DMS53 (cell line): ENCODE data around the gene ATP6AP1.

ENCODE experiments used
- DNase-seq: peaks from one replicate; lab custom pipeline; 2025; lab: John Stamatoyannopoulos, UW

The ATP6AP1 gene

DNA sequence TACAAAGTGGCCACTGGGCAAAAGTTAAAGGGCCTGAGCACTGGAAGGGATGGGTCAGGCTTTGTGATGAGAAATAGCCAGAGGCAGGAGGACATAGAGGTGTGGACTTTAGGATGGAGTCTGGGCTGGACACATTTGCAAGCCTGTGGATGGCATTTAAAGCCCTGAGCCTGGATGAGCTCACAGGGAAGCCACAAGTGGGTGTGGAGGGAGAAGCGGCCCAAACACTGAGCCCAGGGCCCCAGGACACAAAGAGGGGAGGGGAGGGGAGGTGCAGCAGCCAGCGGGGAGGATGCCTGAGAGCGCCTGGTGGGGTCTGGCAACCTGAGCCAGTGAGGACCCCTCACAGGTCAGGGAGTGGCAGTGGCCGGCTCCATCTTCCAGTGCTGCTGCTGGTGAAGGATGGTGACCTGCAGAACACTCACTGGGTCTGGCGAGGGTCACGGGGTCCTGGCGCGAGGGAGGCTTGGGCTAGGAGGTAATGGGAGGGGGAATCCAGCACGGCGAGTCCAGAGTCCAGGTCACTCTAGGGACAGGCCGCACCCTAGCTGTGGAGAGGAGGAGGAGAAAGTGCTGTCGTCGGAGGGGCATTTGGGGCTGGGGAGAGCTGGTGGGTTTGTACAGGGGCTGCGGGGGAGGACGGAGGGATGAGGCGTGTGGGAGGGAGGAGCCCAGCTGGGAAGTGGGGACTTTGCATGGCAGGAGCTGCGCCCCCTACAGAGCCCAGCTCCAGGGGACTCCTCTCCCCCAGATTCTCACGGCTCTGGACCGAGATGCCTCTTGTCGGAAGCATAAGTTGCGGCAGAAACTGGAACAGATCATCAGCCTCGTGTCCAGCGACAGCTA, 43.6 kb downstream of the ATP6AP1 start:
- no peak for DNase-seq

DNA sequence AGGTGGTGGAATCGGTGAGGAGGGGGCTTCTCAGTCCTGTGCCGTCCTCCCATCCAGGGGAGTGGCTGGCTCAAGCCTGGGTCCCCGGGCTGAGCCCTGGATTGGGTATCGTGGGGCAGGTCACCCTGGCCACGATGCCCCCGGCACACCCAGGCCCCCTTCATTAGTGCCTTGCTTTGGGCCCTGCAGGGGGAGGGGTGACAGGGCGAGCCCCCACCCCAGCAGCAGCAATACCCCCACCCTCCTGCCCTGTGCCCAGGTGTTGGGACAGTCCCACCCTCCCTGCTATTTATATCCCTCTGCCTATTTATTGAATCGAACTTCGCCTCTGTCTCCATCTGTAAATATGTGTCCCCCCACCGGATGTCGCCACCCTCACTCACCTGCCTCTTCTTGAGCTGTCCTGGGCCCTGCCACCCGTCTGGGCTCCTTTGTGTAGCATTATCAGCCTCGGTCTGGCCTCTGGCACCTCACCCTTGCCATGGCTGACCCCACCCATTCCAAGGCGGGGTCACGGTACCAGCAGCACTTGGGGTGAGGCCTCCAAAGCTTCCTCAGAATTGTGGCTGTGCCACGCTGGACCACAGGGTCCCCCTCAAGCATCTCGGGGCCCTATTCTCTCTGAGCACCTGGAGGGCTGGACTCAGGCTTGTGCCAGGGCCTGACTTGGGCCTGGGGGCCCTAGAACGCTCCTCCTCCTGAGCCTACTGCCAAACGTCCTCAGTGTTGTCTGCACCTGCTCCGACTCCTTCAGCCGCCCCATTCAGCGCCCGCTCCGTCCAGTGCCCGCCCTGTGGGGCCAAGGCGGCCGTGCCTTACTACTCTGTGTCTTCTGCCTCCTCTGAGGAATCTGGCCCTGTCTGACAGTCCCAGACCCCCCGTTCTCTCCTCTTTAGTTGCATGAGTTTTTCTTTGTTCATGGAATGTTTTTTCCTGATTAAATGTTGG, 44.5 kb downstream of the ATP6AP1 start:
- DNase-seq, result no peak

DNA sequence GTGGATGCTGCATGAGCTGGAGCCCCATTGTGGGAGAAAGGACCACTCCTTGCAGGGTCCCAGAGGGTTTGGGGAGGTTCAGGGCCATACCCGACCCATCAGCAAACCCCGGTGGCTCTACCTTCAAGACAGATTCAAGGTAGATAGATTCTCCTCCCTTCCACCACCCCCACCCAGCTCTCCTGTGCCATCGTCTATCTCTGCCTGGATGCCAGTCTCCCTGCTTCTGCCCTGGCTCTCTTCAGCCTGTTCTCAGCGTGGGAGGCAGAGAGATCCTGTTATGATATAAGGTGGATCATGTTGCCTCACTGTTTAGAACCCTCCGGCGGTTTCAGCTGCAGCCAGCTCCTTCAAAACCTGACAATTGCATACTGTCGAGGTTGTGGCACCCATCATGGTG, 45.2 kb downstream of the ATP6AP1 start:
- no peak for DNase-seq

DNA sequence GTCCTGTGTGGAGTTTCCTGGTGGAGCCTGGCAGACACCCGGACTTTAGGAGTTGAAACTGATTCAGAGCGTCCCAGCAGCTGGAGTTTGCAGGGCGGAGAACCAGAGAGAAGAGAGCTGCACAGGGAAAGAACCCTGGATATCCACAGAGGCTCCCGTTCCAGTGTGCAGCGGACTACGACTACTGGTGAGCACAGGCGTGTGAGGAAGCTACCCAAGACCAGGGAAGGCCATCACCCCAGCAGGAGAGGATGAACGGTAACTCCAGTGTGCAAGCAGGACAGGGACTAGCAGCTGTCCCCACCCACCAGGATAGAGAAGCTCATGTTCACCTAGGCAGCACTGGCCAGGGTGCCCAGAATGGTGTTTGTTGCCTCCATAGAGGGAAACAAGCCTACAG, 48.3 kb downstream of the ATP6AP1 start:
- peak; percentile 35 for DNase-seq

DNA sequence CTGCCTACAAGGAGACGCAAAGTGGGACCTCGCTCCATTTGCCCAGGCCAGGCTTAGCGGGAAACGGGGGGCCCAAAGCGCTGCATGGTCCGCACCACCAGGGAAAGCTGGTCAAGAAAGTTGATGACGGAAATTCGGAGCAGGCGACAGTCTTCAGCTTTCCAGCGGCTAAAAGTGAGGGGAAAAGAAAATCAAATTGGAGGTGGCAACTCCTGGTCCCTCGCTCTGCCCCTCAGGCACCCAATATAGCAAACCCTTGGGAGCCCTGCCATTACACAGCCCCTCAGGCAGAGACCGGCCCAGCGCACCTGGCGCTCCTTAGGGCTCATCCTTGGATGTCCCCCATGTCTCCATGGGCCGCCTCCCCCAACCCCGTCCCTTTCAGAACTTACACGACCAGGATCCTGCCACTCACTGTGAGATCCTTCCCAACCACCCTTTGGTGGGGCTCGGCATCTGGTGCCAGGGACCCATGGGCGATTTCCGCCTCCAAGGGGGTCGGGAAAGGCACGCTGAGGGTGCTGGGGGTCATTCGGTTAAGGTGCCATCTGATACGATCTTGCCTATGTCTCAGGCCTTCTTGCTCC, 49.5 kb downstream of the ATP6AP1 start:
- DNase-seq, result peak; percentile 38

DNA sequence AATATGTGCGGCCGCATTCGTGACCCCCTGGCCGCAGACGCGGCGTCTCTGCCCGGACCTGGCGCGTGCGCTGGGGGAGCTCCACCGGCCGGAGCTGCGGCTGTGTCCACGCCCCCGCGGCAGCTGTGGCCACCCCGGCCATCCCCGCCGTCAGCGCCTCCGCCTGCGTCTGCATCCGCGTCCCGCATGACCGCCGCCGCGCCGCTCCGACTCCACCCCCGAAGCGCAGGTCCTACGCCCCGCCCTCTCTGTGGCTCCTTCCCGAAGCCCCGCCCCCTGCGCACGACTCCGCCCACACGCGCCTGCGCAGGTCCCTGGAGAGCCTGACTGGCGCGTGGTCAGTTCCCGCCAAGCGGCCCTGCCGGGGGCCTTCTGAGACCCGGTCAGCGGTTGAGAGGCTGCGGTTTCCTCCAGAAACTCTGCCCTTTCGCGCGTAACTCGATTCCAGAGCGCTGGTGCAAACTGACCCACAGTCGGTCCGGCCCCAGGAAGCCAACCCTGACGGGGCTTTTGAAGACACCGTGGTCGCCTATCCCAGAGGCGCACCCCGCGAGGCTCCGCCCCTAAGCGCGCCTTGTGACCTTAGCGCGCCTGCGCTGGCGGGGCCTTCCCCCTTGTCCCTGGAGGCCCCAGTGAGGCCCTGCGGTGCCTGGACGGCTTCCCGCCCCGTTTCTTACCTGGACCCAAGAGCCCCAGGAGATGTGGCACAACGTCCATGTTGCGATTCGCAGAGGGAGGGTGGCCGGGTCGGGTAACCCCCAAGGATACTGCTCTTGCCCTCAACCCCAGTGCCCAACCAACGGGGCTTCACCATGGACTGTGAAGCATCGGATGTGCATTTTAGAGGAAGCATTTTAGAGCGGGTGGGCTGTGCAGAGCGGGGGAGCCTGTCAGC, 50.5 kb downstream of the ATP6AP1 start, which contains the start of gene LAGE3:
Gene LAGE3, minus strand, starts transcription at position 554 of the 895 bp plus-strand sequence. Its CDS starts 366 bp downstream, at position 188.
- peak; percentile 95 for DNase-seq

DNA sequence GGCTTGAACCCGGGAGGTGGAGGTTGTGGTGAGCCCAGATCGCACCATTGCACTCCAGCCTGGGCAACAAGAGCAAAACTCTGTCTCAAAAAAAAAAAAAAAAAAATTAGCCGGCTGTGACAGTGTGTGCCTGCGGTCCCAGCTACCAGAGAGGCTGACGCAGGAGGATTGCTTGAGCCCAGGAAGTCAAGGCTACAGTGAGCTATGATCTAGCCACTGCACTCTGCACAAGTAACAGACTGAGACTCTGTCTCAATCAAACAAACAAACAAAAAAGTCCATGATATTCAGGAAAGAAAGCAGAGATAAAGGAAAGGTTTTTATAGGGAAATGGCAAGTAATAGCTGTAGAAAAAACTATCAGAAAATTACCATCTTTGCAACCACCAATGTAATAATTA, 52.7 kb downstream of the ATP6AP1 start:
- no peak for DNase-seq

DNA sequence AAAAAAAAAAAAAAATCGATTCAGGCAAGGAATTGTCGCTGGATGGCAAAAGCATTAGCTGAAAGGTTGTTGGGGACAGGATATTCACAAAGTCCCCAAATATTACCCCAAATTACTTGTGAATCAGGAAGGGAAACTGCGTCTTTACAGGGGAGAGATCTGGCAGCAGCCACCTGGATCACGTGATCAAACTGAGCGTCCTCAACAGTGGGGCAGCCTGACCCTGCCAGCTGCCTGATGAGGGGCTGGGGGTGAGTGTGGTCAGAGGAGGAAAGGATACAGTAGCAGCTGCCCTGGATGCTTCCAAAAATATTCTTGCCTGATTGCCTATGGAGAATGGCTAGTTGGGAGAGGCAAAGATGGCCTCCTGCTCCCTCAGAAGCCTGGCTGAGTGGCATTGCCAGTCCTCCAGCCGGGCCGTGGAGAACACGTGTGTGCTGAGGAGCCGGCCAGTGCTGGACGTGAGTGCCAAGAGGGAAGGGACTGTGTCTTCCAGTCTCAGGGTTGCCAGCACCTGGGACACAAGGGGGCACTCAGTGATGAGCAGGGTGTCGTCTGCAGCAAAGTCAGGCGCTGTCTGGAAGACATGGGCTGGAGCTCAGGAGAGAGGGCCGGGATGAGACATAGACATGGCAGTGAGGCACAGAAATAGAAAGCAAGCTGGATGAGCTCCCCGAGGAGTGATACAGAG, 53.6 kb downstream of the ATP6AP1 start:
- DNase-seq, result no peak

DNA sequence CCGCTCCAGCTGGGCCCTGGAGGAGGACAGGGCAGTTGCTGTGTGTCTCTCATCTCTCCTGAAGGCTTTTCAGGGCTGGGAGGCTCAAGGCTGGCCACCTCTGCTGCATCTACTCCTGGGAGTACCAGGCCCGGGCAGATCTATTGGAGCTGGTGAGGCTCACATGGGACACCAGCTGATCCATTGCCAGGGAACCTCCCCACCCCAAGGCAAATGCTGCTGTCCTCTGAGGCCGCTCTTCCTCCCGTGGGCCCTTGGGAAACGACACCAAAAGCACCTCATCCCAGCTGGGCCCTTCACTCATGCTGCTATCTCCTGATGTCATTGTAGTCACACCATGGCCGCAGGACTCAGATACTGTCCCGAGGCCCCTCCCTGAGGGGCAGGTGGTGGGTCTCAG, 54.3 kb downstream of the ATP6AP1 start:
- DNase-seq, result no peak

DNA sequence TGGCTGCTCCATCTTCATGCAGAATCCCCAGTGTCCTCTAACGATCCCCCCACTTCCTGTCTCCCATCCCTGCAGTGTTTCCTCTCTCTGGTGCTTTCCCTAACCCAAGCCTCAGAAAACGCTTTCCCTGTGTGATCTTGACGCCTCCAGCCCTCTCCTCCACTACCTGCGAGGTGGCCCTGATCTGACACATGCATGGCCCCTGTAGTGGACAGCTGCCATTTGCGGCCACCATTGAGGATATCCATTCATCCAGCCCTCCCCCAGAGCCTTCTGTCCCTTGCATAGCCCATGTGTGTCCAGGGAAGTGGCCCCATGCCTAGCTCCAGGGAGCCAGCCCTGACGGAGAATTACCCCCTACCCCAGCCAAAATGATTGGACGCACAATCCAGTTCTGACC, 54.8 kb downstream of the ATP6AP1 start:
- DNase-seq, result no peak

DNA sequence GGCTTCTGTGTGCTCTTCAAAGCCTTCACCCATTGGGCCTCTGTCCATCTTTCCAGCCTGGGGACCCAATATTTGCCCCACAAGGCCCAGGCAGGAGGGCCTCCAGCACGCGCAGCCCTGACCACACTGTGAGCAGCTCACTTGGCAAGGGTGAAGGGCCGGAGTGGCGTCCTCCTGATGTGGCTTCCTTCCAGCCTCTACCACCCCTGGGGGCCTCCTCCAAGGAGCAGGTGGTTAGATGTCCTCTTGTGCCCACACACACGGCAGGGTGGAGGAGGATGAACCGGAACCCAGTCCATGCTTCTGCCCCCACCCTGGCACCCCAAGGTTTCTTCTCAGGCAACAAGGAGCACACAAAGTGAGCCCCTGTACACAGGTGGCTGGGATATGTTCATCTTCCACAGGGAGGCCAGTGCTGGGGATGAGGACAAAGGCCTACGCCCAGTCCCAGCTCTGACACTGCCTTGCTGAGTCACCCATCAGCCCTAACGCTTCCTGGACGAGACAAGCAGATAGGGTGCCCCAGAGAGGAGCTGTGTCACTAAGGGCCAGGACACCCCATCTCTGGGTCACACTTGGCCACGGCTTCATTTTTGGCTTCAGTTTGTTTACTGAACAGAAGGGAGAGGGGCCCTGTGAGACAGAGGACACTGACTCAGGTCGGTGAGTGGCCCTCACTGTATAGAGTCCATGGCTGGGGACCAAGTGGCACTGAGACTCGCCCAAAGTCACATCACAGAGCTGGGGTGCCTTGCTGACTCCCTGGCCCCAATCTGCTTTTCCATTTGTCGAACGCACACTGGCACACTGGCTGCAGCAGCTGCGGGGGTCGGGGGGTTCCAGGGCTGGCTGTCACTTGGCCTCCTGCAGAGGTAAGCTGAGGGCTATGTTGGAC, 56.0 kb downstream of the ATP6AP1 start:
- peak; percentile 34 for DNase-seq

DNA sequence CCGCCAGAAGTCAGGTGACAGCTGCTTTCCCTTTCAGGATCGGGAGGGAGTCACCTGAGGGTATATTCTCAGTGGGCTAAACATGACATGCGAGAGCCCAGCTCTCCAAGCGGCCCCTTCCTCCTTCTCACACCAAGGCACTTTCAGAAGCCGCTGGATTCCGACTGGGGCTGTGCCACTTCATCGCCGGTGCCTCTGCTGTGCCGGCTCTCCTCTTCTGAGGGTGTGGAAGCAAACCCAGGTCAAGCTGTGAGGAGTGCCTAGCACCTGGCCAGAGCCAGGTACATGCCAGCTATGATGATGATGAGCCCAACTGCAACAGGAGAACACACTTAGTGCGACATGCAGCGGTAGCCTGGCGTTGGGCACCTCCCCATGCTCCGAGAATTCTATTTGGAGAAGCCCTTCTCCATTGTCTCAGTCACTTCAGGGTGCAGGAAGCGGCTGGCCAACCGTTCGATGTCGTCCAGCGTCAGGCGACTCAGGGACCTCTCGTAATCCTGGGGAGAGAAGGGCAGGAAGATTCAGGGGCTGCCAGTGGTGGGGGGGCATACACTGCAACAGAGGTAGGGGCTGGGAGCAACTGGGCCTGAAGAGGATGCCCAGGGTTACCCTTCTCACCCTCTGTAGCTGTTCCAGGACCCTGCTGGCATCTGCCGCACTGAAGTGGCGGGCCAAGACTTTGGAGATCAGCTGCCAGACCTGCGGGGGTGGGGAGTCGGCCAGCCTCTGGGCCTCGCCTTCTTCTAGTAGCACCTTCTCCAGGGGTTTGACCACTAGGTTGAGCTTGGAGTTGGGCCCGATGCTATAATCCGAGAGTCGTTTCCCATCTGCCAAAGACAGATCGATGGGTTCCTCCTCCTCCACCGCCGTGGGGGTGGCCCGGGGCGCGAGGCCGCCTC, 56.9 kb downstream of the ATP6AP1 start:
- DNase-seq, result peak; percentile 25

DNA sequence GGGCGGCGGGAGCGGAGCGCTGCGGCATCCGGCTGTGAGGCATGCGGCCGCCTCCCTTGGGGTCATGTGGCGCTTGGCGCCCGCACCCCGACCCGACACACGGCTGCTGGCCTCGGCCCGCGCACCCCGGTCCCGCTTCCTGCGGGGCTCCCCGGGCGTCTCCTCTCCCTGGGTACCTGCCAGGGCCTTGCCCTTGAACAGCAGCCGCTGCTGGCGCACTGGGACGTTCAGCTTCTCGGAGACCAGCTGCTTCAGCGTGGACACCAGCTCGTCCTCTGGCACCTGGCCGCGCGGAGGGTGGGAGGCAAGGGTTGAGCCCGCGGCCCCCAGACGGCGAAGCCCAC, 57.5 kb downstream of the ATP6AP1 start:
- DNase-seq, result peak; percentile 59
